Heart right ventricle (tissue), 16 donors: ENCODE measurements around the gene NELFB. TPM values are rescaled to one million over a fixed set of nuclear protein-coding genes. Genes with fewer than 3 reads are reported as not detected.

Experiments used
- ATAC-seq, 8 donors: fragments of 200-7000 bp; cut with Tn5 transposase; one replicate each; pipeline ENCODE4 v1.9.1; 2020; ENCODE audit warnings: mild to moderate bottlenecking in 8 of 8, moderate library complexity in 8 of 8, moderate number of reproducible peaks in 1 of 8
- DNase-seq, 2 donors: peaks; one replicate each; pipeline ENCODE4 v3.0.0-alpha.2; 2020
- H3K27ac ChIP-seq, 10 donors: fragments of 200-600 bp; sonication (generic) in 2 of 10; one replicate each; pipeline versions ENCODE4 v1.5.0 to v1.8.0; 2020 to 2022; ENCODE audit warnings: mild to moderate bottlenecking in 3 of 10
- H3K27me3 ChIP-seq, 7 donors: fragments of 200-600 bp; one replicate each; pipeline ENCODE4 v1.8.0; 2021 to 2022; ENCODE audit warnings: mild to moderate bottlenecking in 2 of 7
- H3K36me3 ChIP-seq, 9 donors: fragments of 200-600 bp; sonication (generic) in 1 of 9; one replicate each; pipeline versions ENCODE4 v1.5.0 to v1.8.0; 2020 to 2022; ENCODE audit warnings: mild to moderate bottlenecking in 2 of 9
- H3K4me1 ChIP-seq, 9 donors: fragments of 200-600 bp; sonication (generic) in 1 of 9; one replicate each; pipeline versions ENCODE4 v1.5.0 to v1.8.0; 2020 to 2022; ENCODE audit warnings: mild to moderate bottlenecking in 4 of 9
- H3K4me3 ChIP-seq, 10 donors: fragments of 200-600 bp; sonication (generic) in 2 of 10; one replicate each; pipeline versions ENCODE4 v1.5.0 to v1.8.0; 2020 to 2022; ENCODE audit warnings: mild to moderate bottlenecking in 7 of 10, moderate library complexity in 2 of 10
- H3K9me3 ChIP-seq, 11 donors: fragments of 200-600 bp in 10 of 11; sonication (generic) in 2 of 11; one replicate each; pipeline versions ENCODE4 v1.5.0 to v1.8.0; 2013 to 2022; ENCODE audit warnings: mild to moderate bottlenecking in 2 of 11, control low read depth in 1 of 11, moderate library complexity in 1 of 11
- WGBS, 2 donors: extraction: QIAGEN DNeasy Blood & Tissue Kit; methylation state at CpG; one replicate each; pipeline ENCODE4 v1.1.7; 2013; ENCODE audit warnings: inconsistent platforms in 1 of 2; 5-methylcytosine and 5-hydroxymethylcytosine counted together
- intact Hi-C, 10 donors: fragments of 100-400 bp; cut with DNase I; formaldehyde crosslinking; loops; one replicate each; pipeline versions ENCODE4 v1.11.1 to v1.14.2; 2022
- polyA plus RNA-seq, 2 donors: library from polyadenylated mRNA; stranded (reverse); fragments of 200-250 nt; gene quantifications; one replicate each; pipeline ENCODE4 v1.2.3, GENCODE V29; 2013
- total RNA-seq, 10 donors: library from RNA; stranded (reverse); fragmentation: NEBNext Ultra II Directional in 3 of 10; extraction: Animal tissue kit (Norgen Biotek cat#: 25700) in 3 of 10; gene quantifications; one replicate each; pipeline versions ENCODE4 v1.2.1 to v1.2.4, GENCODE V29; 2021 to 2023
- TF ChIP-seq, protein P1 (sequence below), 9 donors: fragments of 200-600 bp; sonication (generic) in 2 of 9; IDR thresholded peaks; one replicate each; pipeline versions ENCODE4 v1.5.0 to v1.8.0; 2021 to 2022; ENCODE audit warnings: antibody characterized with exemption in 9 of 9, mild to moderate bottlenecking in 5 of 9, moderate library complexity in 1 of 9
- donor health status: Arrhythmogenic right ventricular cardiomyopathy.
- donor health status: ischemic (EF 13 %, LVEDD 7.1; RV severe dilation, severe dysfunction).
- donor health status: healthy with polysubstance abuse.
- donor health status: DM: no; HTN: yes; CAD: no.
- donor health status: DM: no; HTN: no; CAD: no.
- donor health status: ischemic (EF 25% LVEDD 6.9; RV normal size, moderate dysfunction).
- donor health status: ischemic (EF 25% LVEDD 5.7; RV mildly dilated, moderate dysfunction).
- donor health status: healthy.
- donor health status: DM: yes; HTN: yes; CAD: no.
- donor health status: Ischemic cardiomyopathy.
- donor health status: ischemic (EF 35%, LVEDD 5.7; RV mildly dilated, moderate dysfunction).
- donor health status: nonischemic (EF 11% LVEDD 7.7; RV severe dilation, severe dysfunction).
- donor health status: DM: yes; HTN: yes; CAD: no.
- donor health status: PGD.
- donor health status: ischemic (EF 29% LVEDD 5.4; RV normal size, mild dysfunction).
- donor health status: nonischemic (EF 23%, LVEDD 6.1; RV moderate dilation, normal function).

NELFB gene
- total and polyA plus RNA-seq, 12 donors, result 31.5 to 52.9 (median 39.2) TPM

DNA sequence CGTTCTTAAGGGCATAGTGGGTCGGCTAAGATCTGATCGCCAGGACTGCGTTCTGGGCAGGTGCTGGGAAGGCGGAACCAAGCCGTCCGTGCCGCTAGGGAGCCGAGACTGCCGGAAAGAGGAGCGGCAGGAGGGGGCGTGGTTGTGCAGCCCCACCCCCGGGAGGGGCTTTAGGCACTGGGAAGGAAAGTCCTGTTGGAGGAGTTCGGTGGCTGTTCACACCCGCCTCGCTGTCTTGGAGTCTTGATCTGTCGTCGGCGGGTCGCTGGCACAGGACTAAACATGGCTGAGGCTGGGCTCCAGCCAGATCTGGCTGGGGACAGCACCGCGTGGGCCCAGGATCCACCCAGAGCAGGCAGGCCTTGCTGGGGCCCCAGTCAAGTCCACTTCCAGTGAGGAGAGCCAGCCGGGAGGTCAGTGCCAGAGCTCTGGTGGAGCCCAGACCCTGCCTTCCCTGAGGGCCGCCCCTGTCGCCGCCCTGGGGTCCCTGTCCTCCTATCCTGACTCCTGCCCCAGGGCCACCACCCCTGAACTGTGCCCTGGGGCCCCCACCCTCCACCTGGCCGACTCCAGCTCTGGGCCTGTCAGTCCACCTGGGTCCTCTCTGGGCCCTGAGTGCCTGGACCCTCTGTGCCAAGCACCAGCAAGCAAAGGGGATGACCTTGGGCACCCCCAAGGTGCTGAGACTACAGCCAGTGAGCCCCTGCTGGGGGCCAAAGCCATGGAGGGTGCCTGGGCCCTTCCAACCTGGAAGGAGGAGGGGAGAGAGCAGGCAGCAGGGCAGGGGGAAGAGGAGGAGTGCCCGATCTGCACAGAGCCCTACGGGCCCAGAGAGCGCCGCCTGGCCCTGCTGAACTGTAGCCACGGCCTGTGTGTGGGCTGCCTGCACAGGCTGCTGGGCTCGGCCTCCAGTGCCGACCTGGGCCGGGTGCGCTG lies 37.6 kb upstream of the NELFB start:
- H3K36me3 ChIP-seq, result peaks cover 0 to 31% (median 0%) of the 10 kb centered on the region in 9 donors
- TF ChIP-seq, protein P1, sequence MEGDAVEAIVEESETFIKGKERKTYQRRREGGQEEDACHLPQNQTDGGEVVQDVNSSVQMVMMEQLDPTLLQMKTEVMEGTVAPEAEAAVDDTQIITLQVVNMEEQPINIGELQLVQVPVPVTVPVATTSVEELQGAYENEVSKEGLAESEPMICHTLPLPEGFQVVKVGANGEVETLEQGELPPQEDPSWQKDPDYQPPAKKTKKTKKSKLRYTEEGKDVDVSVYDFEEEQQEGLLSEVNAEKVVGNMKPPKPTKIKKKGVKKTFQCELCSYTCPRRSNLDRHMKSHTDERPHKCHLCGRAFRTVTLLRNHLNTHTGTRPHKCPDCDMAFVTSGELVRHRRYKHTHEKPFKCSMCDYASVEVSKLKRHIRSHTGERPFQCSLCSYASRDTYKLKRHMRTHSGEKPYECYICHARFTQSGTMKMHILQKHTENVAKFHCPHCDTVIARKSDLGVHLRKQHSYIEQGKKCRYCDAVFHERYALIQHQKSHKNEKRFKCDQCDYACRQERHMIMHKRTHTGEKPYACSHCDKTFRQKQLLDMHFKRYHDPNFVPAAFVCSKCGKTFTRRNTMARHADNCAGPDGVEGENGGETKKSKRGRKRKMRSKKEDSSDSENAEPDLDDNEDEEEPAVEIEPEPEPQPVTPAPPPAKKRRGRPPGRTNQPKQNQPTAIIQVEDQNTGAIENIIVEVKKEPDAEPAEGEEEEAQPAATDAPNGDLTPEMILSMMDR (IDR thresholded peaks at IDR 0.05), result peak in 1 of 9 donors; percentile 12
- 55 to 64% methylated on average over 33 to 36 of the region's 36 CpGs for WGBS, 2 donors
- intact Hi-C loops, result no loop called here
- peaks cover 12 to 41% (median 24%) of the 10 kb centered on the region in 9 donors for H3K4me1 ChIP-seq
- H3K27me3 ChIP-seq, result peaks cover 0 to 5% (median 0%) of the 10 kb centered on the region in 7 donors
- DNase-seq (peak; percentile 66 to 73), ATAC-seq (peak; percentile 26 to 73 (median 59))
- peak overlapping the region in 9 of 10 donors; percentile 1 to 47 (median 38) for H3K4me3 ChIP-seq
- no peaks in the 10 kb centered on the region for H3K9me3 ChIP-seq
- peak overlapping the region in 8 of 10 donors; percentile 38 to 83 (median 66) for H3K27ac ChIP-seq

DNA sequence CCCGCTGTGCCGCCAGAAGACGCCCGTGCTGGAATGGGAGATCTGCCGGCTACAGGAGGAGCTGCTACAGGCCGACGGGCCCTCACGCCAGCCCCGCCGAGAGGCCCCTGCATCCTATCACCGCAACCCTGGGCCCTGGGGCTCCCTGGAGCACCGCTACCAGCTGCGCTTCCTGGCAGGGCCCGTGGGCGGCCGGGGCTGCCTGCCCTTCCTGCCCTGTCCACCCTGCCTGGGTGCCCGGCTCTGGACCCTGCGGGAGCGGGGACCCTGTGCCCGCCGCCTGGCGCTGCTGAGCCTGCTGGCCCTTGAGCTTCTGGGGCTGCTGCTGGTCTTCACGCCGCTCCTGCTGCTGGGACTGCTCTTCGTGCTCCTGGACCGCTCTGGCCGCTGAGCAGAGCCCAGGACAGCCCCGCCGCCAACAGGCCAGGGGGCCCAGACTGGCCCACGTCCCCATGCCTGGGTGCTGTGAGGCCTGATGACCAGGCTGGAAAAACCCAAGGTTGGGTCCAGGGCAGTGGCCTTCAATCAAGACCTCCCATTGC lies 36.8 kb upstream of the NELFB start:
- intact Hi-C loops, result no loop called here
- Histone ChIP-seq H3K27ac (peak overlapping the region; percentile 13 to 83 (median 68)), H3K4me3 (peak overlapping the region in 6 of 10 donors; percentile 22 to 47 (median 40)), H3K36me3 (peaks cover 0 to 31% (median 0%) of the 10 kb centered on the region in 9 donors), H3K27me3 (peaks cover 0 to 5% (median 0%) of the 10 kb centered on the region in 7 donors), H3K9me3 (no peaks in the 10 kb centered on the region), H3K4me1 (peaks cover 17 to 48% (median 30%) of the 10 kb centered on the region in 9 donors)
- WGBS, 2 donors, result 88% methylated on average over 30 of the region's 30 CpGs
- TF ChIP-seq, protein P1 (IDR thresholded peaks at IDR 0.05), result no peak
- no peak for ATAC-seq
- DNase-seq, result no peak

DNA sequence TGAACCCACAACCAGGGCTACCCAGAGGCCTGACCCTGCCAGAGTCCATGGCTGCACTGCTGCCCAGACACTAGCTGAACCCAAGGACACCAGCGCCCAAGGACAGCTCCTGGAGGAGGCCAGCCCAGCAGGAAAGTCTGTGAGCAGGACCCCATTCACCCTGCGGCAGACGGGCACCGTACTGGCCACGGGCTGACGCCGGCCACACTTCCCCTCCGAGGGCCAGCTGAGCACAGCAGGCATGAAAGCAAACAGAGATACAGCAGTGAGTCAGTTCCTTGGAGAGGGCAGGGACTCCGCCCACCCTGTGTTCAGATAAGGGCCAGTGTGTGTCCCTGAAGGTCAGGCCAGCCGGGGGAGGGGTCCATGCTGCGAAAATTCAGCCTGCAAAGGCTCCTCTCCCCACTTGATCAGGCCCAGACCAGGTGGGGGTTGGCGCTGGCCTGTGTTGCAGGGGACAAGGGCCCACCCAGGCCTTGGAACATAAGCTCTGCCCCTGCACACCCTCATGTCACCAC lies 36.3 kb upstream of the NELFB start:
- peak in 1 of 2 donors; percentile 51 for DNase-seq
- H3K4me3 ChIP-seq, result no peak overlapping the region
- 22 to 34% methylated on average over 12 of the region's 12 CpGs for WGBS, 2 donors
- TF ChIP-seq, protein P1 (IDR thresholded peaks at IDR 0.05), result no peak
- H3K27ac ChIP-seq, result peak overlapping the region; percentile 13 to 83 (median 68)
- intact Hi-C loops, result no loop called here
- H3K36me3 ChIP-seq, result peaks cover 0 to 29% (median 0%) of the 10 kb centered on the region in 9 donors
- peaks cover 17 to 49% (median 31%) of the 10 kb centered on the region in 9 donors for H3K4me1 ChIP-seq
- no peaks in the 10 kb centered on the region for H3K9me3 ChIP-seq
- H3K27me3 ChIP-seq, result peaks cover 0 to 5% (median 0%) of the 10 kb centered on the region in 7 donors
- peak in 3 of 8 donors; percentile 27 to 32 (median 30) for ATAC-seq

DNA sequence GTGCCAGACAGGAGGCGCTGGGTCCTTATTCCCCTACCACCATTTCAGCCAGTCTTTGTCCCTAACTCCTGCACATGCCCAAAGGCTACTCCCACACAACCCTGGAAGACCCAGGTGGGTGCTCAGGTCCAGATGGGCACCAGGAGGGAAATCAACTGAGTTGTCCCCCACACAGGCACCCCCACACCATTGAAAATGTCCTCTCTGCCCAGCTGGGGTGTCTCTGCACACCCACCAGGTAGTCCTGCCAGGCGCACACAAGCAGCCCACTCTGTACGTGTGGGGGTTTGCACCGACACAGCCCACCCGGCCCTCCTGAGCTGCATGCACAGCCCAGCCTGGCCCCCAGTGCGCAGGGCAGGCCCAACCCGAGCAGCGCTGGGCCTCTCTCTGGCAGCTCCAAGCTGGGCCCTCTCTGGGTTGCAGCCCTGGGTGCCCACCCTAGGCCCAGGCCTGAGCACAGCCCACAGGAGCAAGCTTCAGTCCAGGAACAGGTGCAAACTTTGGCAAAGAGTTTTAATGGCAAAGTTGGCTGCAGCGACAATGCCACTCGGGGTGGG lies 35.3 kb upstream of the NELFB start:
- intact Hi-C loops, result loop anchor here in 2 of 10 donors (5.0 kb wide), 1 partner anchor 33 kb away; the partner anchor contains the start of genes ANAPC2 (in 2 of the 2) and SSNA1 (in 2 of the 2)
- DNase-seq (no peak), ATAC-seq (no peak)
- 94% methylated on average over 10 of the region's 10 CpGs for WGBS, 2 donors
- Histone ChIP-seq H3K36me3 (peaks cover 0 to 19% (median 0%) of the 10 kb centered on the region in 9 donors), H3K4me3 (no peak overlapping the region), H3K27ac (no peak overlapping the region), H3K4me1 (peaks cover 17 to 55% (median 37%) of the 10 kb centered on the region in 9 donors), H3K27me3 (peaks cover 0 to 5% (median 0%) of the 10 kb centered on the region in 7 donors), H3K9me3 (no peaks in the 10 kb centered on the region)
- TF ChIP-seq, protein P1 (IDR thresholded peaks at IDR 0.05), result no peak
